Endothelial cell of umbilical vein (primary cell): ENCODE measurements around the gene SEZ6L2. TPM values are rescaled to one million over a fixed set of nuclear protein-coding genes. Genes with fewer than 3 reads are reported as not detected.

Experiments used
- BruUV-seq: library from RNA; stranded (reverse); fragments of 400-500 nt; replicated peaks from 2 replicates; lab custom pipeline; 2021; lab: Mats Ljungman, UMichigan
- CTCF ChIA-PET: fragments of 300-600, 350-600 bp; sonication (Branson Sonifier 250); formaldehyde crosslinking; loops from one replicate; lab custom pipeline; 2021; ENCODE audit warnings: antibody characterized with exemption, inconsistent platforms; lab: Charles Lee
- POLR2A ChIA-PET: fragments of 300-600, 350-600 bp; sonication (Branson Sonifier 250); formaldehyde crosslinking; loops from one replicate; lab custom pipeline; 2021; ENCODE audit warnings: antibody characterized with exemption, inconsistent platforms; lab: Charles Lee
- DNase-seq: peaks from one replicate; pipeline ENCODE4 v3.0.0-alpha.2; 2011; ENCODE audit warnings: low read depth, low spot score
- FAIRE-seq: peaks from 2 replicates; lab custom pipeline; 2011; peaks lifted over from hg19 to GRCh38; lab: Jason Lieb, UNC
- H2AFZ ChIP-seq: 2 replicates; pipeline ENCODE4 v1.6.0; 2012; ENCODE audit warnings: low read depth, low read length, control low read depth, inconsistent platforms
- H3K27ac ChIP-seq: 2 replicates; pipeline ENCODE4 v1.5.1; 2011; ENCODE audit warnings: low read depth, mild to moderate bottlenecking, control low read depth, low read length, moderate library complexity; ENCODE audit not compliant: insufficient read depth
- H3K27me3 ChIP-seq, 2 experiments: 2 replicates each; pipeline versions ENCODE4 v1.6.0 to v1.6.1; 2011; ENCODE audit warnings: low read length in 2 of 2, mixed read lengths in 1 of 2; ENCODE audit not compliant: control insufficient read depth in 2 of 2, insufficient read depth in 2 of 2
- H3K36me3 ChIP-seq, 2 experiments: 2 replicates in 1 of 2; 3 replicates in 1 of 2; pipeline ENCODE4 v1.5.1; 2011; ENCODE audit warnings: low read length in 2 of 2, mild to moderate bottlenecking in 1 of 2, moderate library complexity in 1 of 2; ENCODE audit not compliant: control insufficient read depth in 2 of 2, insufficient read depth in 2 of 2; ENCODE audit errors: extremely low read depth in 1 of 2
- H3K4me1 ChIP-seq: 3 replicates; pipeline ENCODE4 v1.5.1; 2011; ENCODE audit warnings: mild to moderate bottlenecking, low read length; ENCODE audit not compliant: control insufficient read depth, insufficient read depth; ENCODE audit errors: extremely low read depth
- H3K4me2 ChIP-seq: 2 replicates; pipeline ENCODE4 v1.6.1; 2011; ENCODE audit warnings: low read length, control low read depth, mixed read lengths; ENCODE audit not compliant: insufficient read depth
- H3K4me3 ChIP-seq, 3 experiments: fragments of 200-600 bp in 1 of 3; sonication (generic), shearing (Covaris generic) in 1 of 3; replicated peaks in 1 of 3; 2 replicates each; pipeline ENCODE4 v1.5.1; 2011 to 2016; ENCODE audit warnings: control low read depth in 3 of 3, low read length in 3 of 3, mild to moderate bottlenecking in 2 of 3, inconsistent platforms in 1 of 3, low read depth in 1 of 3, moderate library complexity in 1 of 3; ENCODE audit not compliant: insufficient read depth in 1 of 3
- H3K79me2 ChIP-seq: 2 replicates; pipeline ENCODE4 v1.6.0; 2012; ENCODE audit warnings: low read length, inconsistent platforms; ENCODE audit not compliant: control insufficient read depth, insufficient read depth
- H3K9ac ChIP-seq: replicated peaks from 2 replicates; pipeline ENCODE3; 2011; ENCODE audit warnings: low read length, control low read depth; ENCODE audit not compliant: insufficient read depth; ENCODE audit errors: extremely low read depth
- H3K9me1 ChIP-seq: replicated peaks from 3 replicates; pipeline ENCODE4 v1.6.0; 2011; ENCODE audit warnings: mild to moderate bottlenecking, low read length; ENCODE audit not compliant: control insufficient read depth, insufficient read depth; ENCODE audit errors: extremely low read depth
- H3K9me3 ChIP-seq: replicated peaks from 2 replicates; pipeline ENCODE4 v1.5.1; 2012; ENCODE audit warnings: low read length, inconsistent platforms; ENCODE audit not compliant: control insufficient read depth, insufficient read depth
- H4K20me1 ChIP-seq: replicated peaks from 2 replicates; pipeline ENCODE3; 2011; ENCODE audit warnings: mild to moderate bottlenecking, low read length; ENCODE audit not compliant: control insufficient read depth, insufficient read depth; ENCODE audit errors: extremely low read depth
- EZH2 ChIP-seq: IDR thresholded peaks from 2 replicates; pipeline ENCODE4 v1.6.1; 2012; ENCODE audit warnings: borderline replicate concordance, low read depth, mild to moderate bottlenecking, moderate library complexity, low read length, inconsistent platforms; ENCODE audit not compliant: severe bottlenecking
- FOS ChIP-seq: IDR thresholded peaks from 2 replicates; pipeline ENCODE4 v1.6.1; 2011; ENCODE audit warnings: mild to moderate bottlenecking, low read length, moderate library complexity, borderline replicate concordance; ENCODE audit not compliant: insufficient read depth
- GATA2 ChIP-seq: IDR thresholded peaks from 2 replicates; pipeline ENCODE4 v1.7.0; 2011; ENCODE audit warnings: low read depth, mild to moderate bottlenecking, moderate library complexity, mixed read lengths, low read length; ENCODE audit not compliant: insufficient read length, insufficient read depth
- JUN ChIP-seq: IDR thresholded peaks from 2 replicates; pipeline ENCODE4 v1.6.1; 2011; ENCODE audit warnings: borderline replicate concordance, low read depth; ENCODE audit not compliant: insufficient read length, insufficient read depth
- POLR2A ChIP-seq: IDR thresholded peaks from 2 replicates; pipeline ENCODE4 v1.6.1; 2012; ENCODE audit warnings: low read depth, mild to moderate bottlenecking, control low read depth, low read length
- dilution Hi-C: fragments of 300-500 bp; cut with MboI; formaldehyde crosslinking; loops from one replicate; pipeline ENCODE4 v1.15.0; 2019; ENCODE audit warnings: low sequenced_read_pairs; ENCODE audit not compliant: extremely low pct_ligation_motif_present
- intact Hi-C: fragments of 100-400 bp; cut with micrococcal nuclease; formaldehyde crosslinking; loops from one replicate; pipeline ENCODE4 v1.10.0; 2022
- polyA plus RNA-seq, 4 experiments: library from polyadenylated mRNA; depleted of rRNA in 3 of 4; stranded (reverse) in 3 of 4; unstranded in 1 of 4; fragments of >200 nt; gene quantifications; 2 replicates each; pipeline versions ENCODE4 v1.2.1 to v1.2.3, GENCODE V29; 2011 to 2012; ENCODE audit warnings: missing spikeins in 1 of 4
- total RNA-seq: library from RNA; stranded (reverse); gene quantifications from 2 replicates; pipeline ENCODE4 v1.2.3, GENCODE V29; 2021
- TF ChIP-seq, protein P1 (sequence below), 2 donors: IDR thresholded peaks; 1 replicate in 1 of 2; 2 replicates in 1 of 2; pipeline ENCODE4 v1.5.1; 2011; ENCODE audit warnings: low read length in 2 of 2, mild to moderate bottlenecking in 2 of 2, moderate library complexity in 2 of 2, control low read depth in 1 of 2, inconsistent platforms in 1 of 2, low read depth in 1 of 2; ENCODE audit not compliant: insufficient read depth in 1 of 2; ENCODE audit errors: extremely low read depth in 1 of 2

SEZ6L2 gene
- total and polyA plus RNA-seq, 2 donors (not counting 3 experiments of a cell fraction or from before 2014, with no cell fraction given) = 2.4 to 4.5 TPM

DNA sequence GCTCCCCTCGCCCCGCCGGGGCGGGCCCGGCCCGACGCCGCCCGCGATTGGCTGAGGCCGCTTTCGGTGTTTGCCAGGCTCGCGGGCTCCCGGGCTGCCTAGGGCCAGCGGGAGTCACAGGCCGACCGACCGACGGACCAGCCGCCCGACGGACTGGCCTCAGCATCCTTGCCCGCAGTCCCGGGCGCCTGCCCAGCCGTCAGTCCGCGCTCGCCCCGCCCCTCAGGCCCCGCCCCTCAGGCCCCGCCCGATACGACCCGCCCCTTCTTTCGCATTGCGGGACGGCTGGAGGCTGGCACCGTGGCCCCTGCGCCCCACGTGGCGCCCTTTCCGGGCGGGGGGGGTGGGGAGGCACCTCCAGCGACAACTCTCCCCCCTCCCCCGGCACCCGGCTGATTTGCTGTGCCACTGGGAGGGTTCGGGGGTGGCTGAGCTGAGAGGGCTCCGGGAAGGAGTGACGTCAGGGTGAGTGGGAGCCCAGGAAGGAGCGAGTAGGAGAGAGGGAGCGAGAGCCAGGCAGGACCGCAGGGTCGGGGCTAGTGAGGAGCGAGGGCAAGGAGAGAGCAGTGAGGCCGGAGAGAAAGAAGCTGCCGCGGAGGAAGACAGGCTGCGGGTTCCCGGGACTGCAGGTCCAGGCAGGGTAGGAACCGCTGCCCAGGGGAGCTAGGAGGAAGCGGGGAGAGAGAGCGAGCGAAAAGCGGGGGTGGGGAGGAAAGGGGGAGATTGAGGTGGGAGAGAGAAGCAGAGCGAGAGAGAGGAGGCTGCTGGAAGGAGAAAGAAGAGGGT lies 945 bp upstream of the SEZ6L2 start, which contains the start of gene ASPHD1:
Gene ASPHD1 (plus strand): TSS at position 387 of the 786 bp plus-strand sequence. CDS start 484 bp downstream, outside the sequence.
- peak within 1 kb of the TSS; percentile 80 for H3K4me2 ChIP-seq
- peak within 1 kb of the TSS; percentile 81 for H2AFZ ChIP-seq
- no peaks in the 10 kb centered on the region for H3K79me2 ChIP-seq
- no peak within 1 kb of the TSS for H3K27ac ChIP-seq
- POLR2A ChIA-PET = interaction anchor here (0.9 to 1.5 kb wide), 2 partner anchors 26 to 73 kb away, joined by 3 read pairs; partner anchors contain the start of genes KCTD13 and TAOK2
- no peaks in the 10 kb centered on the region for H3K9me3 ChIP-seq
- no TSS peak for BruUV-seq
- DNase-seq (peak; percentile 49), FAIRE-seq (no peak)
- no peaks in the 10 kb centered on the region for H3K9me1 ChIP-seq
- TF ChIP-seq FOS (no peak), GATA2 (no peak), JUN (no peak), EZH2 (no peak), POLR2A (no peak)
- TF ChIP-seq, protein P1, sequence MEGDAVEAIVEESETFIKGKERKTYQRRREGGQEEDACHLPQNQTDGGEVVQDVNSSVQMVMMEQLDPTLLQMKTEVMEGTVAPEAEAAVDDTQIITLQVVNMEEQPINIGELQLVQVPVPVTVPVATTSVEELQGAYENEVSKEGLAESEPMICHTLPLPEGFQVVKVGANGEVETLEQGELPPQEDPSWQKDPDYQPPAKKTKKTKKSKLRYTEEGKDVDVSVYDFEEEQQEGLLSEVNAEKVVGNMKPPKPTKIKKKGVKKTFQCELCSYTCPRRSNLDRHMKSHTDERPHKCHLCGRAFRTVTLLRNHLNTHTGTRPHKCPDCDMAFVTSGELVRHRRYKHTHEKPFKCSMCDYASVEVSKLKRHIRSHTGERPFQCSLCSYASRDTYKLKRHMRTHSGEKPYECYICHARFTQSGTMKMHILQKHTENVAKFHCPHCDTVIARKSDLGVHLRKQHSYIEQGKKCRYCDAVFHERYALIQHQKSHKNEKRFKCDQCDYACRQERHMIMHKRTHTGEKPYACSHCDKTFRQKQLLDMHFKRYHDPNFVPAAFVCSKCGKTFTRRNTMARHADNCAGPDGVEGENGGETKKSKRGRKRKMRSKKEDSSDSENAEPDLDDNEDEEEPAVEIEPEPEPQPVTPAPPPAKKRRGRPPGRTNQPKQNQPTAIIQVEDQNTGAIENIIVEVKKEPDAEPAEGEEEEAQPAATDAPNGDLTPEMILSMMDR (IDR thresholded peaks at IDR 0.05; ENCODE audit: extremely low read depth in 1 of 2, insufficient read depth in 1 of 2, low read depth in 1 of 2, low read length in 2 of 2) = no peak
- intact Hi-C loops = loop anchor here (10.0 kb wide), 1 partner anchor 75 kb away; the partner anchor contains the start of gene MVP
- CTCF ChIA-PET = interaction anchor here (0.7 to 2.1 kb wide), 17 partner anchors 8 to 200 kb away, joined by 3 to 9 read pairs (median 4); partner anchors contain the start of genes CDIPT, KCTD13, PAGR1 and TMEM219
- no peaks in the 10 kb centered on the region for H4K20me1 ChIP-seq
- H3K36me3 ChIP-seq = no peaks in the 10 kb centered on the region
- H3K9ac ChIP-seq = no peak within 1 kb of the TSS
- peaks cover 5 to 8% of the 10 kb centered on the region in 2 experiments for H3K27me3 ChIP-seq
- peak within 1 kb of the TSS; percentile 26 to 46 (median 46) for H3K4me3 ChIP-seq
- H3K4me1 ChIP-seq = peaks cover 5% of the 10 kb centered on the region
- dilution Hi-C loops = no loop called here
